HG02870 (cell line): ENCODE results near the gene CFP.

Experiments
- ATAC-seq: cut with Tn5 transposase; IDR thresholded peaks from one replicate; pipeline ENCODE4 v1.9.1; 2021; ENCODE audit warnings: mild to moderate bottlenecking, moderate library complexity; ENCODE audit not compliant: unreplicated experiment

The CFP gene

GRCh38 chrX:47576021-47576898 is 53.5 kb downstream of the CFP start:
- ATAC-seq: no peak

GRCh38 chrX:47574547-47575301 is 55.0 kb downstream of the CFP start:
- no peak for ATAC-seq

GRCh38 chrX:47574076-47574546 is 55.6 kb downstream of the CFP start:
- ATAC-seq: no peak

GRCh38 chrX:47573341-47574075 is 56.2 kb downstream of the CFP start:
- no peak for ATAC-seq
